Suprapubic skin (tissue), 4 donors: Measurements from ENCODE around the gene DCTN4. TPM values are rescaled to one million over a fixed set of nuclear protein-coding genes. Genes with fewer than 3 reads are reported as not detected.

ENCODE experiments used
- DNase-seq, 2 donors: peaks; one replicate each; pipeline ENCODE4 v3.0.0-alpha.2; 2019; ENCODE audit warnings: low spot score in 2 of 2
- H3K27ac ChIP-seq: fragments of 200-600 bp; sonication (generic); one replicate; pipeline ENCODE4 v1.5.1; 2019
- H3K27me3 ChIP-seq: fragments of 200-600 bp; sonication (generic); one replicate; pipeline ENCODE4 v1.5.1; 2019
- H3K36me3 ChIP-seq: fragments of 200-600 bp; sonication (generic); one replicate; pipeline ENCODE4 v1.5.1; 2019
- H3K4me1 ChIP-seq: fragments of 200-600 bp; sonication (generic); one replicate; pipeline ENCODE4 v1.5.1; 2019
- H3K4me3 ChIP-seq: fragments of 200-600 bp; sonication (generic); one replicate; pipeline ENCODE4 v1.5.1; 2019; ENCODE audit warnings: mild to moderate bottlenecking
- H3K9me3 ChIP-seq: fragments of 200-600 bp; sonication (generic); one replicate; pipeline ENCODE4 v1.5.1; 2019
- EP300 ChIP-seq: sonication (generic); formaldehyde crosslinking; IDR thresholded peaks from one replicate; pipeline ENCODE4 v1.6.1; 2017; ENCODE audit warnings: antibody characterized with exemption
- POLR2A ChIP-seq, 2 donors: fragments of 450-650 bp; IDR thresholded peaks; one replicate each; pipeline ENCODE4 v1.6.1; 2017; ENCODE audit warnings: antibody characterized with exemption in 2 of 2, mild to moderate bottlenecking in 2 of 2, moderate library complexity in 2 of 2
- POLR2AphosphoS5 ChIP-seq, 3 donors: sonication (generic); formaldehyde crosslinking; IDR thresholded peaks; one replicate each; pipeline ENCODE4 v1.6.1; 2017; ENCODE audit warnings: antibody characterized with exemption in 3 of 3
- WGBS: methylation state at CpG from one replicate; pipeline ENCODE4 v1.1.5; 2018; 5-methylcytosine and 5-hydroxymethylcytosine counted together
- total RNA-seq, 4 donors: library from RNA; depleted of rRNA; stranded (reverse); fragments of >200 nt; gene quantifications; one replicate each; pipeline ENCODE4 v1.1.0, GENCODE V29; 2016
- TF ChIP-seq, protein P1 (sequence below), 2 donors: fragments of 200-600 bp in 1 of 2; fragments of 450-650 bp in 1 of 2; sonication (generic) in 1 of 2; IDR thresholded peaks; one replicate each; pipeline ENCODE4 v1.5.1; 2016 to 2019; ENCODE audit warnings: antibody characterized with exemption in 2 of 2, mild to moderate bottlenecking in 1 of 2, moderate library complexity in 1 of 2

Gene DCTN4
- total RNA-seq, 4 donors from 2014 or later, result 64.8 to 91.6 (median 76.3) TPM

DNA sequence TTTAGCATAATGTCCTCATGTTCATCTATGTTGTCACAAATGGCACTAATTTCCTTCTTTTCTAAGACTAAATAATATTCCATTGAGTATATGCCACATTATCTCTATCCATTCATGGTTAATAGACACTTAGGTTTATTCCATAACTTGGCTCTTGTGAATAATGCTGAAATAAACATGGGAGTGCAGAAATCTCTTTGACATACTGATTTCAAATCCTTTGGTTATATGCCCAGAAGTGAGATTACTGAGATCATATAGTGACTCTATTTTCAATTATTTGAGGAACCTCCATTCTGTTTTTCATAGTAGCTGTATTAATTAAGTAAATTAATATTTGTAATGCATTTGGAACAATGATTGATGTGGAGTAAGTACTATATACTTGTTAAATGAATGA, 32.7 kb upstream of the DCTN4 start:
- Histone ChIP-seq H3K4me3 (no peak overlapping the region), H3K27me3 (no peaks in the 10 kb centered on the region)

DNA sequence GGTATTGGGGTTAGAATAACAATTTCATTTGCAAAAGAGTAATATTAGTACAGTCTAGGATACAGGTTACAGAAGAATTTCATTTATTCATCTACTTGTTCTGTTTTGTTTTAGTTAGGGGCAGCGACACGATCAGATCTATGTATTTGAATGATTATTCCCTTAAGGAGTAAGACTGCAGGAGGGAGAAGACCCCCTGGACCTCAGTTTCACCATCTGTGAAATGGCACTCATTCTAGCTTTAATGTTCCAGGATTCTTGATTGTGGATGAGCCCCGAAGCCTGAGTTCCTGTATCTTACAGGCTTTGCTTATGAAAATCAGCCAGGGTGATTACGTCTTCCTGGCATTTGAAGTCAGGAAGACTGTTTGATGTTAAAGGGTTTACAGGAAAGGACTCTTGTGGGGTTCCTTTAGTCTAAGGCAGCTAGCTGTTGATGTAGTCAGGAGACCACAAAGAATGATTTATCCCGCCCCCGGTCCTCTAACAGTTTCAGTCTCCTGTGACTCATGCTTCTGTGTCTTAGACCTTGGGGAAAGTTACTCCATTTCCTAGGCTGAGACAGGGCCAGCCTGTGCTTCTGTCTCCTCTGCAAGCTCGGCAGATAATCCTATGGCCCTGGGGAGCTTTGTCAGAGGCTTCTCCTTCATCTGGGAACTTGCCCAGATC, 31.3 kb upstream of the DCTN4 start:
- no peaks in the 10 kb centered on the region for H3K36me3 ChIP-seq
- no peaks in the 10 kb centered on the region for H3K27me3 ChIP-seq
- DNase-seq, result no peak
- TF ChIP-seq EP300 (no peak), POLR2A (IDR thresholded peaks at IDR 0.05) (no peak), POLR2AphosphoS5 (IDR thresholded peaks at IDR 0.05) (no peak)
- TF ChIP-seq, protein P1, sequence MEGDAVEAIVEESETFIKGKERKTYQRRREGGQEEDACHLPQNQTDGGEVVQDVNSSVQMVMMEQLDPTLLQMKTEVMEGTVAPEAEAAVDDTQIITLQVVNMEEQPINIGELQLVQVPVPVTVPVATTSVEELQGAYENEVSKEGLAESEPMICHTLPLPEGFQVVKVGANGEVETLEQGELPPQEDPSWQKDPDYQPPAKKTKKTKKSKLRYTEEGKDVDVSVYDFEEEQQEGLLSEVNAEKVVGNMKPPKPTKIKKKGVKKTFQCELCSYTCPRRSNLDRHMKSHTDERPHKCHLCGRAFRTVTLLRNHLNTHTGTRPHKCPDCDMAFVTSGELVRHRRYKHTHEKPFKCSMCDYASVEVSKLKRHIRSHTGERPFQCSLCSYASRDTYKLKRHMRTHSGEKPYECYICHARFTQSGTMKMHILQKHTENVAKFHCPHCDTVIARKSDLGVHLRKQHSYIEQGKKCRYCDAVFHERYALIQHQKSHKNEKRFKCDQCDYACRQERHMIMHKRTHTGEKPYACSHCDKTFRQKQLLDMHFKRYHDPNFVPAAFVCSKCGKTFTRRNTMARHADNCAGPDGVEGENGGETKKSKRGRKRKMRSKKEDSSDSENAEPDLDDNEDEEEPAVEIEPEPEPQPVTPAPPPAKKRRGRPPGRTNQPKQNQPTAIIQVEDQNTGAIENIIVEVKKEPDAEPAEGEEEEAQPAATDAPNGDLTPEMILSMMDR (IDR thresholded peaks at IDR 0.05), result no peak
- H3K4me1 ChIP-seq, result peaks cover 24% of the 10 kb centered on the region
- peak overlapping the region; percentile 3 for H3K4me3 ChIP-seq
- 38% methylated on average over 7 of the region's 7 CpGs for WGBS
- no peaks in the 10 kb centered on the region for H3K9me3 ChIP-seq
- peak overlapping the region; percentile 29 for H3K27ac ChIP-seq

More for the DNA sequence above, 32.7 kb upstream of the DCTN4 start:
- Histone ChIP-seq H3K36me3 (peaks cover 9% of the 10 kb centered on the region), H3K27ac (no peak overlapping the region), H3K9me3 (no peaks in the 10 kb centered on the region), H3K4me1 (peaks cover 24% of the 10 kb centered on the region)
- no peak for DNase-seq
- no peak for TF ChIP-seq POLR2A (IDR thresholded peaks at IDR 0.05)
- TF ChIP-seq EP300, result no peak
- TF ChIP-seq, protein P1 (IDR thresholded peaks at IDR 0.05), result no peak
- no peak for TF ChIP-seq POLR2AphosphoS5 (IDR thresholded peaks at IDR 0.05)

DNA sequence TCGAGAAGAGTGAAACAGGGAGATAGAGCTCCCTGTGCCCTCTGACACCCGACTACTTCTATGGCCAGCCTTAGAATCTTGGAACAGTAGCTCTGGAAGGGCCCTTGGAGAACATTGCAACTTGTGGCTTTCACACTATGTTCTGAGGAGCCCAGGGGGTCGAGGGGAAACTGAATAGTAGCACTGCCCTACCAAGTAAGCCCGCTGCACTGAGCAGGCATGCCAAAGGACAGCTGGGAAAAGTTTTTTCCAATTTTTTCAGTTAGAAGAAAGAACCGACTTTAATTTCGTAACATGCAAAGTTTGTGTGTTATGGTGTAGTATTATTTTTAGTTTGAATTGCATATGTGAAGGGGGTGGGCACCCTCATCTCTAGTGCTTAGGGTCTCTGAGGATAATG, 30.6 kb upstream of the DCTN4 start:
- no peaks in the 10 kb centered on the region for H3K27me3 ChIP-seq
- H3K27ac ChIP-seq, result no peak overlapping the region
- 79% methylated on average over 6 of the region's 6 CpGs for WGBS
- peaks cover 27% of the 10 kb centered on the region for H3K4me1 ChIP-seq
- H3K9me3 ChIP-seq, result no peaks in the 10 kb centered on the region
- no peaks in the 10 kb centered on the region for H3K36me3 ChIP-seq
- no peak overlapping the region for H3K4me3 ChIP-seq
- no peak for TF ChIP-seq EP300
- TF ChIP-seq, protein P1 (IDR thresholded peaks at IDR 0.05), result no peak
- no peak for DNase-seq

DNA sequence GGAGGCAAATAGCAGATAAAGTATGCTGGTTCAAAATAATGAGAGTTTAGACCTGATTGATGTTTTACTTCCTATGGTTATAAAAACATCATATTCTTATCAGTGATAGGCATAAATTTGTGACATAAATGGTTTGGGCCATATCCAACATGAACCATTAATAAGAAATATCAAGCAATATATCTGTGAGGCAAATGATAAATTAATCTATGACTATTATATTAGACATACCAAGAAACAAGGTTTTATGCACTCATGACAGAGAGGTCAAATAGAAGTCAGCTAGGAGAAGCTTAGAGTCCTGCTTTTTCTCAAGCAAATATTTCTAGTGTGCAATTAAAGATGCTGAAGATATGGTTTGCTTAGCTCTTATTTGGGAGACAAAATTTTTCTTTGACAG, 30.2 kb upstream of the DCTN4 start:
- Histone ChIP-seq H3K27ac (no peak overlapping the region), H3K4me1 (peaks cover 32% of the 10 kb centered on the region), H3K36me3 (no peaks in the 10 kb centered on the region), H3K9me3 (no peaks in the 10 kb centered on the region), H3K27me3 (no peaks in the 10 kb centered on the region), H3K4me3 (no peak overlapping the region)
- no peak for TF ChIP-seq POLR2A (IDR thresholded peaks at IDR 0.05)
- TF ChIP-seq, protein P1 (IDR thresholded peaks at IDR 0.05), result no peak
- TF ChIP-seq EP300, result no peak
- no peak for TF ChIP-seq POLR2AphosphoS5 (IDR thresholded peaks at IDR 0.05)
- no peak for DNase-seq

DNA sequence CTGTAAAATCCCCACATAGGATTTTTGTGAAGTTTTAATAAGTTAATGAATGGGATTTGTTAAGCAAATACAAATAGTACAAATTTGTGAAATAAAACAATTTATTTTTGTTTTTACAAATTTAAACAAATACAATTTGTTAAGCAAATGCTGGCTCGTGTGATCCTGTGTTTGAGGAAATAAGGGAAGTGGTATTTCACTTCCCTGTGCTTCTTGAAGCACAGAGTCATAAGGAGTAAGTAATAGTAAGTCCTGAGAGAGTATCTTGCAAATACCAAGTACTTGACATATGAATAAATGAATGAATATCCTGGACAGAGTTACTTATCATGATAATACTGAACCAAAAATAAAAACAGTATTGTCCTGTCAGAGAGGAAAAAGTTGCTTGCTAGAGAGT, 28.8 kb upstream of the DCTN4 start:
- 56% methylated on average over 1 of the region's 1 CpG for WGBS
- no peaks in the 10 kb centered on the region for H3K9me3 ChIP-seq
- no peak for DNase-seq
- peaks cover 45% of the 10 kb centered on the region for H3K4me1 ChIP-seq
- no peaks in the 10 kb centered on the region for H3K27me3 ChIP-seq
- no peak overlapping the region for H3K27ac ChIP-seq
- H3K36me3 ChIP-seq, result no peaks in the 10 kb centered on the region
- no peak for TF ChIP-seq EP300
- TF ChIP-seq, protein P1 (IDR thresholded peaks at IDR 0.05), result no peak
- no peak for TF ChIP-seq POLR2AphosphoS5 (IDR thresholded peaks at IDR 0.05)
- no peak for TF ChIP-seq POLR2A (IDR thresholded peaks at IDR 0.05)
- no peak overlapping the region for H3K4me3 ChIP-seq
